GM19463 (cell line): ENCODE measurements around the gene ANKS6.

ENCODE experiments used
- ATAC-seq: cut with Tn5 transposase; IDR thresholded peaks from one replicate; pipeline ENCODE4 v1.9.1; 2021; ENCODE audit warnings: mild to moderate bottlenecking, moderate library complexity; ENCODE audit not compliant: unreplicated experiment

Gene ANKS6

DNA sequence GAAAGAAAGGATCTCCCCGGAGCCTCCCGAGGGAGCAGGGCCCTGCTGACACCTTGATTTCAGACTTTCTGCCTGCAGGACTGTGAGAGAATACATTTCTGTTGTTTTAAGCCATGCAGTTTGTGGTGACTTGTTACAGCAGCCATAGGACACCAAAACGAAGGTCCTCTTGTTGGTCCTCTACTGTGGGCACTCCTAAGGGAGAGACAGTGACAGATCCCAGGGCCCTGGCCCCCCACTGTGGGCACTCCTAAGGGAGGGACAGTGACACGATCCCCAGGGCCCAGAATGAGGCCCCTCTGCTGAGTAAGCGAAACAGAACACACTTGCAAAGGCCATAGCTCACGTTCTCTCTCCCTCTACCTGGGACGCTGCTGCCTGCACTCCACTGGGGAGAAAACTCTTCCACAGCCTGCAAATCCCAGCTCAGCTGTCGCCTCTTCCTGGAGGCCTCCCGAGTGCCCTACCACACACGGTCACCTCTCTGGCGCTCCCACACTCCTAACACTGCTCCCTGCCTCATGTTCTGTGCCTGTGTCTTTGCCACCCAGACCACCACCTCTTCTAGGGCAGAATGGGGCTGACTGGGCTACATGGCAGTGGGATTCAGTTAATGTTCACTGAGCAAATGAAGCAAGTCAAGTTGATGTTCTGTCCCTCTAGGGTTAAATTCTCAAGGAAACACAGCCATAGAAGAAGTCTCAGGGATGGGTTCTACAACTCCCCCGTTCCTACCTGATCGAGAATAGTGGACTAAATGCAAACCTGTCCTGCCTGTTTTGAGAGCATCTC is 23.8 kb downstream of the ANKS6 start:
- ATAC-seq = no peak

DNA sequence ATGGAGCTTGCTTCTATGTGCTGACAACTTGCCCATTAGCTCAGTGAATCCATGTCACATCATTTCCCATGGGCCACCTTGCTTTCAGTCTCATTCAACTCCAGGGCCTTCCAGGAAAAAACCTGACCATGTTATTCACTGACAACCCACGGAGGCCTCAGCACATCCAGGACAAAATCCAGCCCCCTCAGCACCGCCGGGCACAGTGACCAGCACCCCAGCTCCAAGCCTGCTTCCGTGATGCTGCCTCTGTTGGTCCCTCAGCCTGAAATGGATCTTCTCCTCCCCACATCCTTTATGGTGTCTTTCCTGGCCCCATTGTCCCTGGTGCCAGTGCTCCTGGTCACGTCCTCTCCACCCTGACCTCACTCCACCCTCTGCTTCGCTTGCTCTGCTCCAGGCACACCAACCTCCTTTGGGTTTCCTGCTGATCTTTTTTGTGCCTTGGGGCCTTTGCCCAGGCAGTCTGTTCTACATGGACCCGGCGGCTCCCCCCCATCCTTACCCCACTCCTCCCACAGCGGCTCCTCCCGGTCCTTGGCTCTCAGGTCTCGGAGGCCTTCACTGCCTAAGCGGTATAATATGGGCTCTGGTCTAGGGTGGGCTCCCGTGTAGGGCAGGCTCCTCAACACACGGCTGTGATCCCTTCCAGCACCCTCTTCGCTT is 25.0 kb downstream of the ANKS6 start:
- no peak for ATAC-seq

DNA sequence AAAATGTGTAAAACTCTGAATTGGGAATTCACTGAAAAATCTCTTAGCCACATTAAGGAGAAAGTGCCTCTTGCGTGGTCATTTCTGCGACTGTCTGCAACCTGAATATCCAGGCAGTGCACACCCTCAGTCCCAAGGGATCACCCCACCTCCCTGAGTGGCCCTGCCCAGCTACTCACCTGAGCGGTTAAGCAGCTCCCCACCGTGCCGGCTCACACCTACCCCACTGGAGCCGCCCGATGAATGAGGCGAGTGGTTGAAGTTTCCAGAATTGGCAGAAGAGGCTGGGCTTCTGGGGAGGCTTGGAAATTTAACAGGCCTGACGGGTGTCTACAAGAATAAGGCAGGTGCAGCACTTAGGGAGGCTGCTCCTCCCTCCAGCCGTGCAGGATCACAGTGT is 25.6 kb downstream of the ANKS6 start:
- ATAC-seq = no peak

GRCh38 chr9:98768344-98768743 is 28.0 kb downstream of the ANKS6 start:
- no peak for ATAC-seq

- no peak for ATAC-seq
Observed at GRCh38 chr9:98767915-98768314, 28.4 kb downstream of the ANKS6 start.

GRCh38 chr9:98767196-98767595 is 29.2 kb downstream of the ANKS6 start:
- no peak for ATAC-seq

GRCh38 chr9:98766586-98766985 is 29.8 kb downstream of the ANKS6 start:
- ATAC-seq = no peak

GRCh38 chr9:98765256-98765655 is 31.1 kb downstream of the ANKS6 start:
- no peak for ATAC-seq

DNA sequence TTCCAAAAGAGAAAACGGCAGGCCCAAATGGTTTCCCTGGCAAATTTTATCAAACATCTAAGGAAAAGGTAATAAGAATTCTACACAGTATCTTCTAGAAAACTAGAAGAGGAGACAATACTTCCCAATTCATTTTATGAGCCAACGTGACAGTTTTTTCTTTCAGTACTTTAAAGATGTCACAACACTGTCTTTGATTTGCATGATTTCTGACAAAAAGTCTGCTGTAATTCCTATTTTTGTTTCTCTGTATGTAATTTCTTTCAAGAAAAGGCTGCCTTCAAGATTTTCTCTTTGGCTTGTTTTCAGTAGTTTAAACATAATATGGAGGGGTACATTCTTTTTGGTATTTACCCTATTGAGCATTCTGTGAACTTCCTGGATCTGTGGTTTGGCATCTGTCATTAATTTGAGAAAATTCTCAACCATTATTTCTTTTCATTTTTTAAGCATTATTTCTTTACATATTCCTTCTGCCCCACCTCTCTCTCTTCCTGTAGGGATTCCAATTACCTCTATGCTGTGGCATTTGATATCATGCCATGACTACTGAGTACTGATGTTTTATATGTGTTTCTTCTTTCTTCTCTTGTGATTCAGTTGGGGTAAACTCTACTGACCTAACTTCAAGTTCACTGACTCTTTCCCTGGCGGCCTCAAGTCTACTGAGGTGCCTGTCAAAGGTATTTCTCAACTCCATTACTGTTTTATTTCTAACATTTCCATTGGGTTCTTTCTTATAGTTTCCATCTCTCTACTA is 32.2 kb downstream of the ANKS6 start:
- no peak for ATAC-seq

- no peak for ATAC-seq
Observed at GRCh38 chr9:98760231-98760630, 36.1 kb downstream of the ANKS6 start.

DNA sequence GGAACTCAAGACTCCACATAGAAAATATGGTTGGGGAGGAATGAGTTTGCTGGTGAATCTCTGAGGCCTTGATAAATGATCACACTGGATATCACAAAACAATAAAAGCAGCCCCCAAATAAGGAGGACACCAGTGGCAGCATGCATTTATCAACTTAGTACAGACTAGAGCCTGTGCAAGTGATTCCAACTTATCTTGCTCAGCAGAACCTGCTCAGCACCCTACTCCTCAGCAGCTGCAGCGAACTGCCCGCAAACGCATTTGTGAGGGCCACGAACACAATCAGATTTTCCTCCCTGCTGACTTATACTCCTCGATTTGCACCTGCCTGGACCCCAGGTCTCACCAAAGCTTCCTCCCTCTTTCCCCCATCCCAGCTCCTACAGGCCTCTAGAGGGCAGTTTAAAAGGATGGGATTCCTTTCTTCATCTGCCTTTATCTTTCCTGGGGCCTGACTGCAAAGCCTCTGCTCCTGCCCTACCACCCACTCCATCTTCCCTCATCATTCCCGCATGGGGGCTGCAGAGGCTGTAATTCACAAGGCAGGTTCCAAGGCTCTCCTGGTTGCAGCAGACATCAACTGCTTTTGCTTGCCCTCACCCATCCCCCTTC is 41.2 kb downstream of the ANKS6 start:
- ATAC-seq = no peak

DNA sequence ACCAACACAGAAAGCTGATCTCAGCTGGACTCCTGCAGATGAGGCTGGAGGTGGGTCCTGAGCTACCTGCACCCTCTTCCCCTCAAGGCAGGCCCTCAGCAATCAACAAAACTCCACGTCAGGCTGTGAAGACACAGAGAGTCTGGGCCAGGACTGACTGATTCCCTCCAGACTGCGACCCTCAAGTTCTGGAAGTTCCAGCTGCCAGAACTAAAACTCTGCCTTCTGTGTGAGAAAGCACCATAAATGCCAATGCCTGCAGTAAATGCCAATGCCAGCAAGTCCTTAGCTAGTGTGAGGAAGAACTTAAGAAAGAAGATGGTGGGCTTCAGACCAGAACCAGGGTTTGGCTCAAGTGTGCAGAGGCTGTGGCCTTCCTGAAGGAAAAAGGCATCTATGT is 45.1 kb downstream of the ANKS6 start:
- no peak for ATAC-seq

DNA sequence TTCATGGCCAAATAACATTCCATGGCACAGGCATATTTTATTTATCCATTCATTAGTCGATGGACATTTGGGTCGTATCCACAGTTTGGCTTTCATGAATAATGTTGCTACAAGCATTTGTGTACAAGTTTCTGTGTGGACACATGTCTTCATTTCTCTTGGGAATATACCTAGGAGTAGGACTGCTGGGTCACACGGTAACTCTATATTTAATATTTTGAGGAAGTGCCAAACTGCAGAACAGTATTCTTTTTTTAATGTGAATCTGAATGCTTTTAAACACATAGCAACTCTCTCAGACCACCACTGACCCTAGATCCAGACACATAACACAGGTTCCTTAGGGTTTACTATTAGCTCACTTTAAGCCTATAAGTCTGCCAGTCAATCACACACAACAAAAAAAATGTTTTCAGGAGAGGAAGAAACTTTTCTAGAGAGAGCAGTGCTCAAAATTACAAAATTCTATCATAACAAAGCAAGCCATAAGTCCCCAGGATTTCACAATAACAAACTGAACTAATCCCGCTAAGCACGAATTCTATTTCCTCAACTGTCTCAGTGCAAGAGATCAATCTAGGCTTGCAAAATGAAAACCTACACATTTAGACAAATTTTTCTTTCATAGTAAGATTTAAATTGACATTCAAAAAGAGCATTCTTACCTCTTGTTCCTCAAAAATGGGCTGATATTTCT is 45.8 kb downstream of the ANKS6 start:
- no peak for ATAC-seq

GRCh38 chr9:98747476-98747875 is 48.9 kb downstream of the ANKS6 start:
- ATAC-seq = no peak

DNA sequence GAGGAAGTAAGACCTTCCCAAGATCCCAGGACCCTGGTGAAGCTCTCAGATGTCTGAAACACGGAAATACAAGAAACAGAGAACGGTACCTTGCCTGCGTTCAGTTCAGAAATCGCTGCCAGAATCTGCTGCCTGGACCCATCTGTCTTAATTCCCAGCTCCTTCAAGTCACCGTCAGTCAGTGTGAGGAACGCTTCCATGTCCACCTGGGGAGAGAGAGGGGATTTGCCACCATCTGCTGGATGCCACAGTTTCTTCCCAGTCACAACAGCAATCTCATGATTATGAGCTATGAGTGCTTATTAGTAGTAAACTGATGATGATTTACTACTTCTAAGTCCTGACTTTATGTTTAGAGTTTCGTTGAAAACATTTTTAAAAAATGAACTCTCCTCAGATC is 50.9 kb downstream of the ANKS6 start:
- ATAC-seq = no peak

DNA sequence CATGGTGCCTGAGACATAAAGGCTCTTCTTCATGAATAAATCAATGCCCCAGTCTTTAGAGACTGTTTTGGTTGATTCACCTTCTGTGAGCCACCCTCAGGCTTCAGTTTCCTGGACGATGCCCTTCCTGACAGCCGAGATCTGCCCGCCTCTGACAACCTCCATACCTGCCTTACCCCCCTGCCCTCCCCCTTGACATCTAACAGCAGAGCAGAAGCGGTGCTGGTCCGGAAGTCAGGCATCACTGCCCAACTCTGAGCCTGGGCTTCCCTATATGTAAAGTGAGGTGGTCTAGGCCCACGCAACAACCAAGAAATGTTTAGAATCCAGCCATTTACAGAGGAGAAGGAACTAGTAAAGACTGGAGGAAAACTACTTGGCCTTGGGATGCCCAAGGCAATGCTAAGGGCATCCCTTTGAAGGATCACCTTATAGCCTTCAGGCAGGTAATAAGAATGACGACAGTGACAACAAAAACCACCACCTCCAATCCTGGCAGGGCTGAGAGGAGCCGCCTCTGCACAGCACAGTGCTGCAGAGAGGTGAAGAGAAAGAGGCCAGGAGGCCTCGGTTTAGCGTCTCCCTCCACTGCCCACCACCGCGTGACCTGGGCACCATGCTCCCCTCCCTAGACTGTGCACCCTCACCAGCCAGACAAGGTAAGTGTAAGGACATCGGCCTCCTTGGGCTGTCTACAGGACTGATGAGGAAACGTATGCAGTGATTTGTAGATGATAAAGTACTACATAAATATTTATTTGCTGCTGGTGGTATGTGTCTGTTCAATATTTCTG is 52.3 kb downstream of the ANKS6 start:
- ATAC-seq = no peak

GRCh38 chr9:98743329-98743728 is 53.0 kb downstream of the ANKS6 start:
- ATAC-seq = no peak

- no peak for ATAC-seq
Observed at GRCh38 chr9:98742325-98743280, 53.8 kb downstream of the ANKS6 start.
